GM12878 (cell line): Measurements from ENCODE around the gene DAAM1. TPM values are rescaled to one million over a fixed set of nuclear protein-coding genes. Genes with fewer than 3 reads are reported as not detected.

ENCODE experiments used
- BCL11A ChIP-seq: IDR thresholded peaks from 2 replicates; pipeline ENCODE4 v1.6.1; 2011; ENCODE audit warnings: low read depth, low read length
- BMI1 ChIP-seq: fragments of 450-650 bp; IDR thresholded peaks from 2 replicates; pipeline ENCODE4 v1.6.1; 2016; ENCODE audit warnings: mild to moderate bottlenecking, moderate library complexity, borderline replicate concordance
- CHD4 ChIP-seq: fragments of 200-600 bp; sonication (generic); IDR thresholded peaks from 2 replicates; pipeline ENCODE4 v1.6.1; 2016; ENCODE audit warnings: mild to moderate bottlenecking
- EED ChIP-seq: sonication (generic); IDR thresholded peaks from 2 replicates; pipeline ENCODE4 v1.6.1; 2016; ENCODE audit warnings: antibody characterized with exemption, low read depth
- EGR1 ChIP-seq, 2 experiments: IDR thresholded peaks; 1 replicate in 1 of 2; 2 replicates in 1 of 2; pipeline ENCODE4 v1.6.1; 2011 to 2012; ENCODE audit warnings: low read depth in 2 of 2, low read length in 2 of 2, borderline replicate concordance in 1 of 2, mild to moderate bottlenecking in 1 of 2, moderate library complexity in 1 of 2
- HDAC2 ChIP-seq: fragments of 200-600 bp; sonication (generic); IDR thresholded peaks from 2 replicates; pipeline ENCODE4 v1.6.1; 2017
- NBN ChIP-seq: fragments of 450-650 bp; IDR thresholded peaks from 2 replicates; pipeline ENCODE4 v1.6.1; 2016
- NFYB ChIP-seq: IDR thresholded peaks from 2 replicates; pipeline ENCODE4 v1.6.1; 2011; ENCODE audit warnings: low read depth, mild to moderate bottlenecking, low read length, improper control_type of control experiment, moderate library complexity; ENCODE audit not compliant: insufficient read depth
- RAD21 ChIP-seq: IDR thresholded peaks from 2 replicates; pipeline ENCODE4 v1.6.1; 2011; ENCODE audit warnings: mild to moderate bottlenecking, low read depth, low read length, moderate library complexity; ENCODE audit not compliant: insufficient read depth
- RAD51 ChIP-seq: fragments of 450-650 bp; IDR thresholded peaks from 2 replicates; pipeline ENCODE4 v1.6.1; 2016; ENCODE audit warnings: moderate library complexity, mild to moderate bottlenecking, inconsistent platforms
- SIX5 ChIP-seq: IDR thresholded peaks from 2 replicates; pipeline ENCODE4 v1.6.1; 2011; ENCODE audit warnings: mild to moderate bottlenecking, low read depth, low read length, moderate library complexity; ENCODE audit not compliant: severe bottlenecking
- SPI1 ChIP-seq: IDR thresholded peaks from 2 replicates; pipeline ENCODE4 v1.6.1; 2011; ENCODE audit warnings: low read depth, mild to moderate bottlenecking, low read length, moderate library complexity, borderline replicate concordance; ENCODE audit not compliant: insufficient read depth
- ZSCAN29 ChIP-seq: fragments of 450-650 bp; IDR thresholded peaks from 2 replicates; pipeline ENCODE4 v1.6.1; 2017; ENCODE audit warnings: mild to moderate bottlenecking, moderate library complexity
- polyA plus RNA-seq, 11 experiments: library from polyadenylated mRNA; depleted of rRNA in 4 of 11; unstranded in 6 of 11; stranded (reverse) in 5 of 11; fragments of >200 nt; fragmentation: Nextera tagmentation in 4 of 11; fragmentation: Illumina TruSeq in 1 of 11; extraction: Ambion mirVana in 4 of 11; extraction: Trizol in 1 of 11; gene quantifications; 1 replicate in 1 of 11; 2 replicates in 10 of 11; pipeline versions ENCODE4 v1.2.1 to v1.2.3, GENCODE V29; 2011 to 2016; ENCODE audit warnings: inconsistent platforms in 2 of 11, missing spikeins in 2 of 11, low read depth in 1 of 11
- total RNA-seq, 4 experiments: library from RNA; depleted of rRNA in 3 of 4; stranded (reverse); fragments of >200 nt in 3 of 4; fragmentation: Illumina TruSeq in 1 of 4; extraction: Trizol in 1 of 4; gene quantifications; 2 replicates each; pipeline versions ENCODE4 v1.2.1 to v1.2.3, GENCODE V29; 2013 to 2021
- TF ChIP-seq, protein P1 (sequence below): fragments of 450-650 bp; formaldehyde crosslinking; IDR thresholded peaks from 2 replicates; pipeline ENCODE4 v1.4.0; 2022; ENCODE audit warnings: mild to moderate bottlenecking, moderate library complexity
- TF ChIP-seq, protein P2 (sequence below): IDR thresholded peaks from 2 replicates; pipeline ENCODE4 v1.6.1; 2011; ENCODE audit warnings: borderline replicate concordance, low read depth, mild to moderate bottlenecking, moderate library complexity, low read length; ENCODE audit not compliant: insufficient read depth, poor library complexity, severe bottlenecking
- TF ChIP-seq, protein P3 (sequence below): IDR thresholded peaks from 2 replicates; pipeline ENCODE4 v1.6.1; 2012; ENCODE audit warnings: low read depth, low read length, improper control_type of control experiment
- TF ChIP-seq, protein P4 (sequence below): IDR thresholded peaks from 2 replicates; pipeline ENCODE4 v1.6.1; 2012; ENCODE audit warnings: low read depth, low read length, improper control_type of control experiment
- TF ChIP-seq, protein P5 (sequence below): fragments of 450-650 bp; IDR thresholded peaks from 2 replicates; pipeline ENCODE4 v1.6.1; 2017; ENCODE audit warnings: mild to moderate bottlenecking

DAAM1 gene
- total and polyA plus RNA-seq, 10 of the 15 experiments (the other 5 are each of a cell fraction or from before 2014, with no cell fraction given), result 13.8 to 32.4 (median 24.2) TPM

DNA sequence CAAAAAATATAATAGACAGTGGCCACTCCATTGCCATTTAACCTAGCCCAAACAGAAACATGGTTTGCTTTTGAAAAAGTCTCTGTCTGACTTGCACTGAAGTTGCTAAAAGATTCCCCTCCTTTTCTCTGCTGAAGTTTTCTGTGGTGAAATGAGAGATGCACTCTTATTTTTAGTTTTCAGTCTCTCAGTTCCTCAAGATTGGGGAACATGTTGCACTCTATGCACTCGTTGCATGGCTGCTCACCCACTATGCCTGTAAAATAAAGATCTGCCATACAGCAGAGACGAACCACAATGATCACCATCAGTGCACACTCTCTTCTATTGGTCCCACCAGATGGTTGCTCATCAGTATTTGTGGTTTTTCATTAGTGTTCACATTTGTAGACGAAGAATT, 13.1 kb upstream of the DAAM1 start (continued):
- TF ChIP-seq, protein P1, sequence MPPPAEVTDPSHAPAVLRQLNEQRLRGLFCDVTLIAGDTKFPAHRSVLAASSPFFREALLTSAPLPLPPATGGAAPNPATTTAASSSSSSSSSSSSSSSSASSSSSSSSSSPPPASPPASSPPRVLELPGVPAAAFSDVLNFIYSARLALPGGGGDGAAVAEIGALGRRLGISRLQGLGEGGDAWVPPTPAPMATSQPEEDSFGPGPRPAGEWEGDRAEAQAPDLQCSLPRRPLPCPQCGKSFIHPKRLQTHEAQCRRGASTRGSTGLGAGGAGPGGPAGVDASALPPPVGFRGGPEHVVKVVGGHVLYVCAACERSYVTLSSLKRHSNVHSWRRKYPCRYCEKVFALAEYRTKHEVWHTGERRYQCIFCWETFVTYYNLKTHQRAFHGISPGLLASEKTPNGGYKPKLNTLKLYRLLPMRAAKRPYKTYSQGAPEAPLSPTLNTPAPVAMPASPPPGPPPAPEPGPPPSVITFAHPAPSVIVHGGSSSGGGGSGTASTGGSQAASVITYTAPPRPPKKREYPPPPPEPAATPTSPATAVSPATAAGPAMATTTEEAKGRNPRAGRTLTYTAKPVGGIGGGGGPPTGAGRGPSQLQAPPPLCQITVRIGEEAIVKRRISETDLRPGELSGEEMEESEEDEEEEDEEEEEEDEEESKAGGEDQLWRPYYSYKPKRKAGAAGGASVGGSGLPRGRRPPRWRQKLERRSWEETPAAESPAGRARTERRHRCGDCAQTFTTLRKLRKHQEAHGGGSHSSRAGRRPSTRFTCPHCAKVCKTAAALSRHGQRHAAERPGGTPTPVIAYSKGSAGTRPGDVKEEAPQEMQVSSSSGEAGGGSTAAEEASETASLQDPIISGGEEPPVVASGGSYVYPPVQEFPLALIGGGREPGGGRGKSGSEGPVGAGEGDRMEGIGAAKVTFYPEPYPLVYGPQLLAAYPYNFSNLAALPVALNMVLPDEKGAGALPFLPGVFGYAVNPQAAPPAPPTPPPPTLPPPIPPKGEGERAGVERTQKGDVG (CRISPR knock-in tag), result no peak
- TF ChIP-seq CHD4, result no peak
- TF ChIP-seq, protein P2, sequence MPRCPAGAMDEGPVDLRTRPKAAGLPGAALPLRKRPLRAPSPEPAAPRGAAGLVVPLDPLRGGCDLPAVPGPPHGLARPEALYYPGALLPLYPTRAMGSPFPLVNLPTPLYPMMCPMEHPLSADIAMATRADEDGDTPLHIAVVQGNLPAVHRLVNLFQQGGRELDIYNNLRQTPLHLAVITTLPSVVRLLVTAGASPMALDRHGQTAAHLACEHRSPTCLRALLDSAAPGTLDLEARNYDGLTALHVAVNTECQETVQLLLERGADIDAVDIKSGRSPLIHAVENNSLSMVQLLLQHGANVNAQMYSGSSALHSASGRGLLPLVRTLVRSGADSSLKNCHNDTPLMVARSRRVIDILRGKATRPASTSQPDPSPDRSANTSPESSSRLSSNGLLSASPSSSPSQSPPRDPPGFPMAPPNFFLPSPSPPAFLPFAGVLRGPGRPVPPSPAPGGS, result no peak
- TF ChIP-seq, protein P3, sequence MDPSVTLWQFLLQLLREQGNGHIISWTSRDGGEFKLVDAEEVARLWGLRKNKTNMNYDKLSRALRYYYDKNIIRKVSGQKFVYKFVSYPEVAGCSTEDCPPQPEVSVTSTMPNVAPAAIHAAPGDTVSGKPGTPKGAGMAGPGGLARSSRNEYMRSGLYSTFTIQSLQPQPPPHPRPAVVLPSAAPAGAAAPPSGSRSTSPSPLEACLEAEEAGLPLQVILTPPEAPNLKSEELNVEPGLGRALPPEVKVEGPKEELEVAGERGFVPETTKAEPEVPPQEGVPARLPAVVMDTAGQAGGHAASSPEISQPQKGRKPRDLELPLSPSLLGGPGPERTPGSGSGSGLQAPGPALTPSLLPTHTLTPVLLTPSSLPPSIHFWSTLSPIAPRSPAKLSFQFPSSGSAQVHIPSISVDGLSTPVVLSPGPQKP, result no peak
- TF ChIP-seq, protein P4, sequence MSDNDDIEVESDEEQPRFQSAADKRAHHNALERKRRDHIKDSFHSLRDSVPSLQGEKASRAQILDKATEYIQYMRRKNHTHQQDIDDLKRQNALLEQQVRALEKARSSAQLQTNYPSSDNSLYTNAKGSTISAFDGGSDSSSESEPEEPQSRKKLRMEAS, result no peak
- no peak for TF ChIP-seq EGR1 (IDR thresholded peaks at IDR 0.05; ENCODE audit: borderline replicate concordance in 1 of 2, low read depth in 2 of 2, low read length in 2 of 2)
- no peak for TF ChIP-seq HDAC2
- TF ChIP-seq NBN, result peak; percentile 65
- TF ChIP-seq ZSCAN29, result no peak
- peak; percentile 89 for TF ChIP-seq SPI1
- TF ChIP-seq RAD21, result peak; percentile 29; the same call in 1 of the 2 replicates
- TF ChIP-seq, protein P5, sequence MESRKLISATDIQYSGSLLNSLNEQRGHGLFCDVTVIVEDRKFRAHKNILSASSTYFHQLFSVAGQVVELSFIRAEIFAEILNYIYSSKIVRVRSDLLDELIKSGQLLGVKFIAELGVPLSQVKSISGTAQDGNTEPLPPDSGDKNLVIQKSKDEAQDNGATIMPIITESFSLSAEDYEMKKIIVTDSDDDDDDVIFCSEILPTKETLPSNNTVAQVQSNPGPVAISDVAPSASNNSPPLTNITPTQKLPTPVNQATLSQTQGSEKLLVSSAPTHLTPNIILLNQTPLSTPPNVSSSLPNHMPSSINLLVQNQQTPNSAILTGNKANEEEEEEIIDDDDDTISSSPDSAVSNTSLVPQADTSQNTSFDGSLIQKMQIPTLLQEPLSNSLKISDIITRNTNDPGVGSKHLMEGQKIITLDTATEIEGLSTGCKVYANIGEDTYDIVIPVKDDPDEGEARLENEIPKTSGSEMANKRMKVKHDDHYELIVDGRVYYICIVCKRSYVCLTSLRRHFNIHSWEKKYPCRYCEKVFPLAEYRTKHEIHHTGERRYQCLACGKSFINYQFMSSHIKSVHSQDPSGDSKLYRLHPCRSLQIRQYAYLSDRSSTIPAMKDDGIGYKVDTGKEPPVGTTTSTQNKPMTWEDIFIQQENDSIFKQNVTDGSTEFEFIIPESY, result no peak
- peak; percentile 80 for TF ChIP-seq BCL11A
- TF ChIP-seq BMI1, result peak; percentile 58; the same call in 1 of the 2 replicates
- peak; percentile 35; the same call in 1 of the 2 replicates for TF ChIP-seq NFYB
- no peak for TF ChIP-seq SIX5
- TF ChIP-seq EED, result peak; percentile 77
- peak; percentile 24; the same call in 1 of the 2 replicates for TF ChIP-seq RAD51
- TF ChIP-seq, all 136 proteins: peak for 57
